Endothelial cell of umbilical vein (primary cell): ENCODE measurements around the gene MDP1. TPM values are rescaled to one million over a fixed set of nuclear protein-coding genes. Genes with fewer than 3 reads are reported as not detected.

Experiments used
- BruUV-seq: library from RNA; stranded (reverse); fragments of 400-500 nt; replicated peaks from 2 replicates; lab custom pipeline; 2021; lab: Mats Ljungman, UMichigan
- CTCF ChIA-PET: fragments of 300-600, 350-600 bp; sonication (Branson Sonifier 250); formaldehyde crosslinking; loops from one replicate; lab custom pipeline; 2021; ENCODE audit warnings: antibody characterized with exemption, inconsistent platforms; lab: Charles Lee
- POLR2A ChIA-PET: fragments of 300-600, 350-600 bp; sonication (Branson Sonifier 250); formaldehyde crosslinking; loops from one replicate; lab custom pipeline; 2021; ENCODE audit warnings: antibody characterized with exemption, inconsistent platforms; lab: Charles Lee
- DNase-seq: peaks from one replicate; pipeline ENCODE4 v3.0.0-alpha.2; 2011; ENCODE audit warnings: low read depth, low spot score
- FAIRE-seq: peaks from 2 replicates; lab custom pipeline; 2011; peaks lifted over from hg19 to GRCh38; lab: Jason Lieb, UNC
- H2AFZ ChIP-seq: 2 replicates; pipeline ENCODE4 v1.6.0; 2012; ENCODE audit warnings: low read depth, low read length, control low read depth, inconsistent platforms
- H3K27ac ChIP-seq: 2 replicates; pipeline ENCODE4 v1.5.1; 2011; ENCODE audit warnings: low read depth, mild to moderate bottlenecking, control low read depth, low read length, moderate library complexity; ENCODE audit not compliant: insufficient read depth
- H3K27me3 ChIP-seq, 2 experiments: 2 replicates each; pipeline versions ENCODE4 v1.6.0 to v1.6.1; 2011; ENCODE audit warnings: low read length in 2 of 2, mixed read lengths in 1 of 2; ENCODE audit not compliant: control insufficient read depth in 2 of 2, insufficient read depth in 2 of 2
- H3K36me3 ChIP-seq, 2 experiments: 2 replicates in 1 of 2; 3 replicates in 1 of 2; pipeline ENCODE4 v1.5.1; 2011; ENCODE audit warnings: low read length in 2 of 2, mild to moderate bottlenecking in 1 of 2, moderate library complexity in 1 of 2; ENCODE audit not compliant: control insufficient read depth in 2 of 2, insufficient read depth in 2 of 2; ENCODE audit errors: extremely low read depth in 1 of 2
- H3K4me1 ChIP-seq: 3 replicates; pipeline ENCODE4 v1.5.1; 2011; ENCODE audit warnings: mild to moderate bottlenecking, low read length; ENCODE audit not compliant: control insufficient read depth, insufficient read depth; ENCODE audit errors: extremely low read depth
- H3K4me2 ChIP-seq: 2 replicates; pipeline ENCODE4 v1.6.1; 2011; ENCODE audit warnings: low read length, control low read depth, mixed read lengths; ENCODE audit not compliant: insufficient read depth
- H3K4me3 ChIP-seq, 3 experiments: fragments of 200-600 bp in 1 of 3; sonication (generic), shearing (Covaris generic) in 1 of 3; replicated peaks in 1 of 3; 2 replicates each; pipeline ENCODE4 v1.5.1; 2011 to 2016; ENCODE audit warnings: control low read depth in 3 of 3, low read length in 3 of 3, mild to moderate bottlenecking in 2 of 3, inconsistent platforms in 1 of 3, low read depth in 1 of 3, moderate library complexity in 1 of 3; ENCODE audit not compliant: insufficient read depth in 1 of 3
- H3K79me2 ChIP-seq: 2 replicates; pipeline ENCODE4 v1.6.0; 2012; ENCODE audit warnings: low read length, inconsistent platforms; ENCODE audit not compliant: control insufficient read depth, insufficient read depth
- H3K9ac ChIP-seq: replicated peaks from 2 replicates; pipeline ENCODE3; 2011; ENCODE audit warnings: low read length, control low read depth; ENCODE audit not compliant: insufficient read depth; ENCODE audit errors: extremely low read depth
- H3K9me1 ChIP-seq: replicated peaks from 3 replicates; pipeline ENCODE4 v1.6.0; 2011; ENCODE audit warnings: mild to moderate bottlenecking, low read length; ENCODE audit not compliant: control insufficient read depth, insufficient read depth; ENCODE audit errors: extremely low read depth
- H3K9me3 ChIP-seq: replicated peaks from 2 replicates; pipeline ENCODE4 v1.5.1; 2012; ENCODE audit warnings: low read length, inconsistent platforms; ENCODE audit not compliant: control insufficient read depth, insufficient read depth
- H4K20me1 ChIP-seq: replicated peaks from 2 replicates; pipeline ENCODE3; 2011; ENCODE audit warnings: mild to moderate bottlenecking, low read length; ENCODE audit not compliant: control insufficient read depth, insufficient read depth; ENCODE audit errors: extremely low read depth
- EZH2 ChIP-seq: IDR thresholded peaks from 2 replicates; pipeline ENCODE4 v1.6.1; 2012; ENCODE audit warnings: borderline replicate concordance, low read depth, mild to moderate bottlenecking, moderate library complexity, low read length, inconsistent platforms; ENCODE audit not compliant: severe bottlenecking
- FOS ChIP-seq: IDR thresholded peaks from 2 replicates; pipeline ENCODE4 v1.6.1; 2011; ENCODE audit warnings: mild to moderate bottlenecking, low read length, moderate library complexity, borderline replicate concordance; ENCODE audit not compliant: insufficient read depth
- GATA2 ChIP-seq: IDR thresholded peaks from 2 replicates; pipeline ENCODE4 v1.7.0; 2011; ENCODE audit warnings: low read depth, mild to moderate bottlenecking, moderate library complexity, mixed read lengths, low read length; ENCODE audit not compliant: insufficient read length, insufficient read depth
- JUN ChIP-seq: IDR thresholded peaks from 2 replicates; pipeline ENCODE4 v1.6.1; 2011; ENCODE audit warnings: borderline replicate concordance, low read depth; ENCODE audit not compliant: insufficient read length, insufficient read depth
- MYC ChIP-seq: IDR thresholded peaks from one replicate; pipeline ENCODE4 v1.6.1; 2011; ENCODE audit warnings: mild to moderate bottlenecking, low read depth, low read length
- POLR2AphosphoS5 ChIP-seq: IDR thresholded peaks from 2 replicates; pipeline ENCODE4 v1.6.1; 2012; ENCODE audit warnings: low read depth, mild to moderate bottlenecking, control low read depth, low read length, moderate library complexity; ENCODE audit not compliant: insufficient read depth
- dilution Hi-C: fragments of 300-500 bp; cut with MboI; formaldehyde crosslinking; loops from one replicate; pipeline ENCODE4 v1.15.0; 2019; ENCODE audit warnings: low sequenced_read_pairs; ENCODE audit not compliant: extremely low pct_ligation_motif_present
- intact Hi-C: fragments of 100-400 bp; cut with micrococcal nuclease; formaldehyde crosslinking; loops from one replicate; pipeline ENCODE4 v1.10.0; 2022
- polyA plus RNA-seq, 4 experiments: library from polyadenylated mRNA; depleted of rRNA in 3 of 4; stranded (reverse) in 3 of 4; unstranded in 1 of 4; fragments of >200 nt; gene quantifications; 2 replicates each; pipeline versions ENCODE4 v1.2.1 to v1.2.3, GENCODE V29; 2011 to 2012; ENCODE audit warnings: missing spikeins in 1 of 4
- total RNA-seq: library from RNA; stranded (reverse); gene quantifications from 2 replicates; pipeline ENCODE4 v1.2.3, GENCODE V29; 2021
- TF ChIP-seq, protein P1 (sequence below), 2 donors: IDR thresholded peaks; 1 replicate in 1 of 2; 2 replicates in 1 of 2; pipeline ENCODE4 v1.5.1; 2011; ENCODE audit warnings: low read length in 2 of 2, mild to moderate bottlenecking in 2 of 2, moderate library complexity in 2 of 2, control low read depth in 1 of 2, inconsistent platforms in 1 of 2, low read depth in 1 of 2; ENCODE audit not compliant: insufficient read depth in 1 of 2; ENCODE audit errors: extremely low read depth in 1 of 2
- TF ChIP-seq, protein P2 (sequence below): IDR thresholded peaks from 2 replicates; pipeline ENCODE4 v1.6.1; 2011; ENCODE audit not compliant: insufficient read depth, insufficient read length

MDP1 gene
- total and polyA plus RNA-seq, 2 donors (not counting 3 experiments of a cell fraction or from before 2014, with no cell fraction given) = 8.1 to 22.7 TPM

GRCh38 chr14:24261256-24261968, 45.5 kb upstream of the MDP1 start:
- BruUV-seq = no TSS peak
- Histone ChIP-seq H3K4me1 (no peaks in the 10 kb centered on the region), H3K79me2 (no peaks in the 10 kb centered on the region), H4K20me1 (no peaks in the 10 kb centered on the region), H3K36me3 (peaks cover 0 to 2% of the 10 kb centered on the region in 2 experiments), H3K4me3 (no peak overlapping the region), H3K9me3 (no peaks in the 10 kb centered on the region), H3K27ac (no peak overlapping the region), H3K9ac (no peak overlapping the region), H3K9me1 (no peaks in the 10 kb centered on the region), H2AFZ (no peak overlapping the region), H3K4me2 (no peak overlapping the region), H3K27me3 (no peaks in the 10 kb centered on the region)
- dilution Hi-C loops = no loop called here
- CTCF ChIA-PET = interaction anchor here (1.3 kb wide), 1 partner anchor 10 kb away, joined by 5 read pairs; the partner anchor contains the start of gene RABGGTA
- intact Hi-C loops = no loop called here
- POLR2A ChIA-PET = no interaction called here
- TF ChIP-seq, protein P1, sequence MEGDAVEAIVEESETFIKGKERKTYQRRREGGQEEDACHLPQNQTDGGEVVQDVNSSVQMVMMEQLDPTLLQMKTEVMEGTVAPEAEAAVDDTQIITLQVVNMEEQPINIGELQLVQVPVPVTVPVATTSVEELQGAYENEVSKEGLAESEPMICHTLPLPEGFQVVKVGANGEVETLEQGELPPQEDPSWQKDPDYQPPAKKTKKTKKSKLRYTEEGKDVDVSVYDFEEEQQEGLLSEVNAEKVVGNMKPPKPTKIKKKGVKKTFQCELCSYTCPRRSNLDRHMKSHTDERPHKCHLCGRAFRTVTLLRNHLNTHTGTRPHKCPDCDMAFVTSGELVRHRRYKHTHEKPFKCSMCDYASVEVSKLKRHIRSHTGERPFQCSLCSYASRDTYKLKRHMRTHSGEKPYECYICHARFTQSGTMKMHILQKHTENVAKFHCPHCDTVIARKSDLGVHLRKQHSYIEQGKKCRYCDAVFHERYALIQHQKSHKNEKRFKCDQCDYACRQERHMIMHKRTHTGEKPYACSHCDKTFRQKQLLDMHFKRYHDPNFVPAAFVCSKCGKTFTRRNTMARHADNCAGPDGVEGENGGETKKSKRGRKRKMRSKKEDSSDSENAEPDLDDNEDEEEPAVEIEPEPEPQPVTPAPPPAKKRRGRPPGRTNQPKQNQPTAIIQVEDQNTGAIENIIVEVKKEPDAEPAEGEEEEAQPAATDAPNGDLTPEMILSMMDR (IDR thresholded peaks at IDR 0.05; ENCODE audit: extremely low read depth in 1 of 2, insufficient read depth in 1 of 2, low read depth in 1 of 2, low read length in 2 of 2) = no peak
- TF ChIP-seq FOS (no peak), JUN (no peak), POLR2AphosphoS5 (no peak), GATA2 (no peak), EZH2 (no peak), MYC (no peak)
- TF ChIP-seq, protein P2, sequence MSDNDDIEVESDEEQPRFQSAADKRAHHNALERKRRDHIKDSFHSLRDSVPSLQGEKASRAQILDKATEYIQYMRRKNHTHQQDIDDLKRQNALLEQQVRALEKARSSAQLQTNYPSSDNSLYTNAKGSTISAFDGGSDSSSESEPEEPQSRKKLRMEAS = no peak
- FAIRE-seq = no peak
- no peak for DNase-seq
